Spleen (tissue), 11 donors: ENCODE results near the gene LDLRAP1. TPM values are rescaled to one million over a fixed set of nuclear protein-coding genes. Genes with fewer than 3 reads are reported as not detected.
A peak's percentile ranks its signal among the peaks of the same experiment; 100 is the strongest.

Experiments used
- DNase-seq: peaks from one replicate; pipeline ENCODE4 v3.0.0-alpha.2; 2020
- H3K27ac ChIP-seq, 8 donors: fragments of 200-600 bp; sonication (generic) in 7 of 8; 1 replicate in 4 of 8; 2 replicates in 4 of 8; pipeline versions ENCODE4 v1.5.0 to v1.8.0; 2016 to 2021; ENCODE audit warnings: inconsistent platforms in 4 of 8, mild to moderate bottlenecking in 4 of 8, moderate library complexity in 1 of 8
- H3K27me3 ChIP-seq, 7 donors: fragments of 200-600 bp; sonication (generic) in 6 of 7; replicated peaks in 1 of 7; 1 replicate in 4 of 7; 2 replicates in 3 of 7; pipeline versions ENCODE4 v1.5.0 to v1.8.0; 2016 to 2021; ENCODE audit warnings: inconsistent platforms in 3 of 7, mild to moderate bottlenecking in 1 of 7
- H3K36me3 ChIP-seq, 6 donors: fragments of 200-600 bp; sonication (generic) in 5 of 6; 1 replicate in 4 of 6; 2 replicates in 2 of 6; pipeline versions ENCODE4 v1.5.0 to v1.8.0; 2016 to 2021; ENCODE audit warnings: inconsistent platforms in 2 of 6
- H3K4me1 ChIP-seq, 6 donors: fragments of 200-600 bp; sonication (generic) in 5 of 6; 1 replicate in 3 of 6; 2 replicates in 3 of 6; pipeline versions ENCODE4 v1.5.0 to v1.8.0; 2016 to 2021; ENCODE audit warnings: inconsistent platforms in 3 of 6
- H3K4me3 ChIP-seq, 8 donors: fragments of 200-600 bp; sonication (generic) in 7 of 8; 1 replicate in 4 of 8; 2 replicates in 4 of 8; pipeline versions ENCODE4 v1.5.0 to v1.8.0; 2016 to 2021; ENCODE audit warnings: inconsistent platforms in 4 of 8, mild to moderate bottlenecking in 4 of 8, moderate library complexity in 2 of 8
- H3K9me3 ChIP-seq, 8 donors: fragments of 200-600 bp; sonication (generic) in 7 of 8; 1 replicate in 4 of 8; 2 replicates in 4 of 8; pipeline versions ENCODE4 v1.5.0 to v1.8.0; 2016 to 2021; ENCODE audit warnings: inconsistent platforms in 4 of 8
- CTCF ChIP-seq, 11 experiments: fragments of 200-600 bp in 7 of 11; fragments of 450-650 bp in 4 of 11; sonication (generic) in 4 of 11; IDR thresholded peaks in 8 of 11; conservative IDR thresholded peaks in 3 of 11; 1 replicate in 7 of 11; 2 replicates in 4 of 11; pipeline versions ENCODE4 v1.4.0 to v1.8.0; 2016 to 2021; ENCODE audit warnings: antibody characterized with exemption in 11 of 11, inconsistent platforms in 4 of 11, mild to moderate bottlenecking in 1 of 11
- POLR2A ChIP-seq, 3 donors: fragments of 450-650 bp; IDR thresholded peaks; one replicate each; pipeline ENCODE4 v1.5.1; 2017; ENCODE audit warnings: antibody characterized with exemption in 3 of 3, mild to moderate bottlenecking in 1 of 3
- POLR2AphosphoS5 ChIP-seq, 3 donors: sonication (generic); formaldehyde crosslinking; IDR thresholded peaks; one replicate each; pipeline ENCODE4 v1.5.1; 2017; ENCODE audit warnings: antibody characterized with exemption in 3 of 3
- WGBS, 5 donors: extraction: QIAGEN DNeasy Blood & Tissue Kit in 3 of 5; methylation state at CpG; one replicate each; pipeline versions ENCODE4 v1.1.5 to v1.1.7; 2013 to 2018; 5-methylcytosine and 5-hydroxymethylcytosine counted together
- intact Hi-C: fragments of 100-400 bp; cut with DNase I; formaldehyde crosslinking; loops from one replicate; pipeline ENCODE4 v1.15.0; 2023; ENCODE audit warnings: low total_unique reads
- polyA plus RNA-seq, 3 donors: library from polyadenylated mRNA; stranded (reverse); fragments of 200-250 nt; gene quantifications; one replicate each; pipeline ENCODE4 v1.2.1, GENCODE V29; 2013
- total RNA-seq, 7 donors: library from RNA; depleted of rRNA in 3 of 7; stranded (reverse); fragments of >200 nt in 3 of 7; fragmentation: NEBNext Ultra II Directional in 4 of 7; extraction: Animal tissue kit (Norgen Biotek cat#: 25700) in 4 of 7; gene quantifications; one replicate each; pipeline versions ENCODE4 v1.1.0 to v1.2.1, GENCODE V29; 2016 to 2021
- donor health status: healthy with polysubstance abuse.
- donor health status: DM: no; HTN: no; CAD: no; lungs with moderate emphysema.
- donor health status: DM: no; HTN: no; CAD: no.
- donor health status: Bipolar disorder and iron deficiency.
- donor health status: healthy.
- donor health status: DM: no; HTN: no; CAD: no.
- donor health status: DM: yes; HTN: yes; CAD: no.

The LDLRAP1 gene
- total and polyA plus RNA-seq, 10 donors, result 21.7 to 105 (median 72.4) TPM

- Histone ChIP-seq H3K9me3 (no peaks in the 10 kb centered on the region), H3K27ac (peak overlapping the region in 7 of 8 donors; percentile 69 to 92 (median 89)), H3K36me3 (peaks cover 0 to 65% (median 7%) of the 10 kb centered on the region in 6 donors), H3K4me1 (peaks cover 77 to 100% (median 98%) of the 10 kb centered on the region in 6 donors), H3K27me3 (no peaks in the 10 kb centered on the region), H3K4me3 (no peak overlapping the region)
- 71 to 86% (median 79%) methylated on average over 5 to 14 of the region's 14 CpGs for WGBS, 5 donors
- intact Hi-C loops, result no loop called here
- no peak for DNase-seq
- TF ChIP-seq CTCF (IDR thresholded peaks at IDR 0.05 in 8 of 11, conservative IDR thresholded peaks at IDR 0.05 in 3 of 11) (no peak), POLR2AphosphoS5 (IDR thresholded peaks at IDR 0.05) (no peak), POLR2A (IDR thresholded peaks at IDR 0.05) (no peak)
Measured at GRCh38 chr1:25554886-25555752, 11.7 kb downstream of the LDLRAP1 start.

- intact Hi-C loops, result no loop called here
- TF ChIP-seq POLR2AphosphoS5 (IDR thresholded peaks at IDR 0.05) (no peak), CTCF (IDR thresholded peaks at IDR 0.05 in 8 of 11, conservative IDR thresholded peaks at IDR 0.05 in 3 of 11) (no peak), POLR2A (IDR thresholded peaks at IDR 0.05) (no peak)
- WGBS, 5 donors, result 81 to 94% (median 90%) methylated on average over 5 of the region's 5 CpGs
- Histone ChIP-seq H3K27ac (peak overlapping the region; percentile 48 to 92 (median 86)), H3K27me3 (no peaks in the 10 kb centered on the region), H3K9me3 (no peaks in the 10 kb centered on the region), H3K4me3 (no peak overlapping the region), H3K4me1 (peaks cover 77 to 100% (median 98%) of the 10 kb centered on the region in 6 donors), H3K36me3 (peaks cover 0 to 71% (median 7%) of the 10 kb centered on the region in 6 donors)
- DNase-seq, result no peak
Measured at GRCh38 chr1:25555753-25556092, 12.3 kb downstream of the LDLRAP1 start.

- H3K36me3 ChIP-seq, result peaks cover 0 to 74% (median 7%) of the 10 kb centered on the region in 6 donors
- peaks cover 78 to 100% (median 98%) of the 10 kb centered on the region in 6 donors for H3K4me1 ChIP-seq
- H3K4me3 ChIP-seq, result peak overlapping the region in 1 of 8 donors; percentile 24
- H3K9me3 ChIP-seq, result no peaks in the 10 kb centered on the region
- intact Hi-C loops, result no loop called here
- peak overlapping the region; percentile 48 to 92 (median 86) for H3K27ac ChIP-seq
- no peak for TF ChIP-seq CTCF (IDR thresholded peaks at IDR 0.05 in 8 of 11, conservative IDR thresholded peaks at IDR 0.05 in 3 of 11)
- no peak for TF ChIP-seq POLR2AphosphoS5 (IDR thresholded peaks at IDR 0.05)
- TF ChIP-seq POLR2A (IDR thresholded peaks at IDR 0.05), result no peak
- H3K27me3 ChIP-seq, result no peaks in the 10 kb centered on the region
- DNase-seq, result no peak
- 72 to 86% (median 84%) methylated on average over 10 to 11 of the region's 11 CpGs for WGBS, 5 donors
Measured at GRCh38 chr1:25556132-25556670, 12.8 kb downstream of the LDLRAP1 start.
